ENCODE measurements around the gene EEF1A2.
A peak's percentile ranks its signal among the peaks of the same experiment; 100 is the strongest.

Gene EEF1A2

DNA sequence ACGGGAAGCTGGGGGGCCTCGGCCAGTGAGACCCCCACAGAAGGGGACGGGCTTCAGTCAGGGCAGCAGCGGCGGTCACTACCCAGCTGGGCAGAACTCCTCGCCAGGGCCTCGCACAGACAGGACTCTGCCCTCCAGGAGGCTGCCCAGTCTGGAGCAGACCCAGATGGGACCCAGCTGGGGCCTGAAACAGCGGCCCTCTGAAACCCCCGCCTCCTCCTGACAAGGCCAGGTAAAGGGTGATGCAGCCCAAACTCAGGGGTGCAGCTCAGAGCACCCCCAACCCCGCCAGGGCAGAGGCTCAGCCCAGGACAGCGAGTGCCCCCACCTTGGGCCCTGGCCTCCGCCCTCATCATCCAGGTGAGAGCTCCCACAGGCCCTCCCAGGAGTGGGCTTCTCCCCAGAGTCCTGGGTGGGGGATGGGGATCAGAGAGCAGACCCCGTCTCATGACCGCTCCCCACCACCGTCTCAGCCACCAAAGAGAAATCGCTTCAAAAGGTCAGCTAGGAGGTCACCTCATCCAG lies 2.2 kb downstream of the EEF1A2 start:
- Histone ChIP-seq H3K4me3 (ENCODE audit: low read length) (no peak overlapping the region; the same call in 1 of the 2 replicates), H3K4me1 (ENCODE audit: insufficient read depth, low read length) (no peaks in the 10 kb centered on the region), H3K9me3 (ENCODE audit: insufficient read depth, low read depth, low read length) (no peaks in the 10 kb centered on the region), H3K9ac (ENCODE audit: low read depth, low read length) (no peak overlapping the region), H3K36me3 (ENCODE audit: insufficient read depth, low read length) (peaks cover 7% of the 10 kb centered on the region; the same call in 1 of the 2 replicates), H3K27ac (ENCODE audit: low read depth, low read length) (no peak overlapping the region), H3K27me3 (ENCODE audit: insufficient read depth, low read length) (peaks cover 55% of the 10 kb centered on the region)
- WGBS: 67% methylated on average over 16 of the region's 16 CpGs

DNA sequence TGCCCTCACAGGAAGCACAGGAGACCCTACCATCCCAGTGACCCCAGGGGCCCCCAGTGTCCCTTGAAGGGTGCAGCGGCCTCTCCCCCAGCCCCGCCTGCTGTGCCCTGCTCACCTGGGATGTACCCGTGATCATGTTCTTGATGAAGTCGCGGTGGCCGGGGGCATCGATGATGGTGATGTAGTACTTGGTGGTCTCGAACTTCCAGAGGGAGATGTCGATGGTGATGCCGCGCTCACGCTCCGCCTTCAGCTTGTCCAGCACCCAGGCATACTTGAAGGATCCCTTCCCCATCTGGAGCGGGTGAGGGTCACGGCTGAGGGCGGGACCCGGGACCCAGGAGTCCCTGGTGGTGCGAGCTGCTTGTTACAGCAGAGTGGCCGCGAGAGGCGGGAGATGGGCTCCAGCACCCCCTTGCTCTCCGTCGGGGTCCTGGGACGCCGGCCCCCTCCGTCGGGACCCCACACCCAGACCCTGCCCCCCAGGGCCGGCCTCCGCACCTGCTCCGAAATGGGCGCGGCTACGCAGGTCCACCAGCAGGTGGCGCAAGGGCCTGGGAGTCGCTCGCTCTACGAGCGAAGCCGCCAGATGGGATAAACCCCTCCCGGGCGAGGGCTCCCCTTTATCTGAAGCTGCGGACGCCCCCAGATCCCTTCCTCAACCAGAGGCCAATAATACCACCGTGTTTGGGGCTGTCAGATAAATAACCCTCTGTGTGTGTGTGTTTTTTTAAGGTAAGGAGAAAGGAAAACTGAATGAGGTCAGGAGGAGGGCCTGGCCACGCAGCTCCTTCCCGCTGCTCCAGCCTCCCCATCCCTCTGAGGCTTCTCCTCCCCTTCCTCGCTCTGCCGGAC lies 2.9 kb downstream of the EEF1A2 start:
- Histone ChIP-seq H3K9me3 (ENCODE audit: insufficient read depth, low read depth, low read length) (no peaks in the 10 kb centered on the region), H3K27me3 (ENCODE audit: insufficient read depth, low read length) (peaks cover 52% of the 10 kb centered on the region), H3K4me3 (ENCODE audit: low read length) (peak overlapping the region; percentile 38; the same call in 1 of the 2 replicates), H3K27ac (ENCODE audit: low read depth, low read length) (no peak overlapping the region), H3K4me1 (ENCODE audit: insufficient read depth, low read length) (no peaks in the 10 kb centered on the region), H3K36me3 (ENCODE audit: insufficient read depth, low read length) (peaks cover 7% of the 10 kb centered on the region; the same call in 1 of the 2 replicates), H3K9ac (ENCODE audit: low read depth, low read length) (no peak overlapping the region)
- 32% methylated on average over 47 of the region's 48 CpGs for WGBS

DNA sequence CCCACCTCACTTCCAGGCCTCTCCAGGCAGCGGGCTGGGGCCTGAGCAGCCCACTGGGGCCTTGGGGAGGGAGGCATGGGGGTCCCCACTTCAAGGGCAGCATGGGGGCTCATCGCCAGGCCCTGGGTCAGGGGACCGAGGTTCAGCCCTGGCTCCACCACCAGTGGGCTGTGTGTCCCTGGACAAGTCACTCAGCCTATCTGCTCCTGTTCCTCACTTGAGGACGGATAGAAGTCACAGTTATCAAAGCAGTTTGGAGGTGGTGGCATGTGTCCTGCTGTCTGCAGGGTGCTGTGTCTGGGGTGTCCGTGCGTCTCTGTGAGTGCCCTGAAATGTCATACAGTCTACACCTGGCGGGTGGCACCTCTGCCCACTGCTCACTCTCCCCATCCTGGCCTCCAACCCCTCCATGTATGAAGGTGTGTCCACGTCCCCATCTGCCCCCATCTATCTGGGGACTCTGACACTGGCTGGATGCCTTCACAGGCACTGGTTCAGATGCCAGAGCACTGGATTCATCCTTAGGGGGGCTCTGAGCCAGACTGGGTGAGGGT lies 3.6 kb downstream of the EEF1A2 start:
- no peaks in the 10 kb centered on the region for H3K9me3 ChIP-seq (ENCODE audit: insufficient read depth, low read depth, low read length)
- peaks cover 7% of the 10 kb centered on the region; the same call in 1 of the 2 replicates for H3K36me3 ChIP-seq (ENCODE audit: insufficient read depth, low read length)
- 95% methylated on average over 8 of the region's 8 CpGs for WGBS

DNA sequence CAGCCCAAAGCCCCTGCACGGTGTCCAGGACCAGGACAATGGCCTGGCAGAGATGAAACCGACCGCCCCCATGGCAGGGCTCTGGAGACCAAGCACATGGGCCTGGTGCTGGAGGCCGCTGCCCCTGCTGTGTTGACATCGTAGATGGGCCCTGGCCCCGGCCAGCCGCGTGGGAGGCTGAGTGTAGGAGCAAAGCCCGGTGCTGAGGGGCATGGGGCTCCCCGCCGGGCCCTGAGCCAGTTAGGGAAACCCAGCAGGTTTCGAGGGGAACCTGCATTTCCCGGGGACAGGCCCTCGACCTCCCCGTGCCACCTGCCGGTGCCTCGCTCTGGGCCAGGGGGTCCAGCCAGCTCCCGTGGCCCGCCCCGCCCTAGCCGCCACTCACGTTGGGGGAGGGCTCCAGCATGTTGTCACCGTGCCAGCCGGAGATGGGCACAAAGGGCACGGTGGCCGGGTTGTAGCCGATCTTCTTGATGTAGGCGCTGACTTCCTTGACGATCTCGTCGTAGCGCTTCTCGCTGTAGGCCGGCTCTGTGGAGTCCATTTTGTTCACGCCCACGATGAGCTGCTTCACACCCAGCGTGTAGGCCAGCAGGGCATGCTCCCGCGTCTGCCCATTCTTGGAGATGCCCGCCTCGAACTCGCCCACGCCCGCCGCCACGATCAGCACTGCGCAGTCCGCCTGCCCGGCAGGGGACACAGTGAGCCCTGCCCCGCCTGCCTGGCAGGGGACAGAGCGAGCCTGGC lies 4.3 kb downstream of the EEF1A2 start:
- Histone ChIP-seq H3K36me3 (ENCODE audit: insufficient read depth, low read length) (peaks cover 7% of the 10 kb centered on the region; the same call in 1 of the 2 replicates), H3K27me3 (ENCODE audit: insufficient read depth, low read length) (peaks cover 44% of the 10 kb centered on the region), H3K9me3 (ENCODE audit: insufficient read depth, low read depth, low read length) (no peaks in the 10 kb centered on the region), H3K4me3 (ENCODE audit: low read length) (no peak overlapping the region), H3K27ac (ENCODE audit: low read depth, low read length) (no peak overlapping the region), H3K4me1 (ENCODE audit: insufficient read depth, low read length) (no peaks in the 10 kb centered on the region), H3K9ac (ENCODE audit: low read depth, low read length) (no peak overlapping the region)
- 94% methylated on average over 51 of the region's 51 CpGs for WGBS

More for the DNA sequence above, 3.6 kb downstream of the EEF1A2 start:
- no peak overlapping the region for H3K27ac ChIP-seq (ENCODE audit: low read depth, low read length)
- H3K9ac ChIP-seq (ENCODE audit: low read depth, low read length): no peak overlapping the region
- no peak overlapping the region for H3K4me3 ChIP-seq (ENCODE audit: low read length)
- H3K4me1 ChIP-seq (ENCODE audit: insufficient read depth, low read length): no peaks in the 10 kb centered on the region
- peaks cover 47% of the 10 kb centered on the region for H3K27me3 ChIP-seq (ENCODE audit: insufficient read depth, low read length)

DNA sequence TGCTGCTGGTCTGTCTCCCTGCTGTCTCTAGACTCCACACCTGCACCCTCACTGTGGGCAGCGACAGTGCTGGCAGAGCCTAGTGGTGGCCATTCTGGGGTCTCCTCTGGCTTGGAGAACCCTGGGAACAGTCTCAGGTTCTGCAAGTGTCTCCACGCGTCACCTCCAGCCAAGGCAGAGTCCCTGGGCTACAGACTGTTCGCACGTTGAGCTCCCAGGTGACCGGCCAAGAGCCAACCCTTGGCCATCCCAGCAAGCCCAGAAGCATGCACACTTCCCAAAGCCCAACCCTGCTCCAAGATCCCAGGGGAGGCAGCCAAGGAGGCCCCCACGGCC lies 4.8 kb downstream of the EEF1A2 start:
- WGBS: 91% methylated on average over 7 of the region's 7 CpGs
- no peak overlapping the region for H3K4me3 ChIP-seq (ENCODE audit: low read length)
- peaks cover 7% of the 10 kb centered on the region; the same call in 1 of the 2 replicates for H3K36me3 ChIP-seq (ENCODE audit: insufficient read depth, low read length)
- H3K27me3 ChIP-seq (ENCODE audit: insufficient read depth, low read length): peaks cover 45% of the 10 kb centered on the region
- H3K4me1 ChIP-seq (ENCODE audit: insufficient read depth, low read length): no peaks in the 10 kb centered on the region
- H3K27ac ChIP-seq (ENCODE audit: low read depth, low read length): no peak overlapping the region
- no peaks in the 10 kb centered on the region for H3K9me3 ChIP-seq (ENCODE audit: insufficient read depth, low read depth, low read length)
- H3K9ac ChIP-seq (ENCODE audit: low read depth, low read length): no peak overlapping the region

DNA sequence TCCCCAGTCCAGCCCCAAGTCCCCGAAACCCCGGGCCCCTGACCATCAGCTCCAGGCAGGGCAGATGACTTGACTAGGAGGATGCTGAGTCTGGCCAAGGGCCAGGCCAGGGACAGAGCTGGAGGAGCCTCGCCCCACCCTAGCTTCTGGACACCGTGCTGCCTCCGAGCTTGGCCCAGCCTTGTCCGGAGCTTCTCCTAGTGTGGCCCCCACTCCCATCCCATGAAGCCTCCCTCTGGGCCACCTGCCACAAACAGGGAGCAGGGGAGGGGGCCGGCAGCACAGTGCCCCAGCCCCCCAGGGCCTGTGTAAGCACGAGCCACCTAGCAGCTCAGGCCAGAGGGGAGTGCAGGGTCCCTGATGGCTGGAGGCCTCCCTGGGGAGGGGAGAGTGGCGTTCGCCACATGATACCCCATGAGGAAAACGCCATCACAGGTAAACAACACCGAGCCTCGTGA lies 5.3 kb downstream of the EEF1A2 start:
- Histone ChIP-seq H3K4me1 (ENCODE audit: insufficient read depth, low read length) (peaks cover 3% of the 10 kb centered on the region; the same call in 1 of the 2 replicates), H3K9me3 (ENCODE audit: insufficient read depth, low read depth, low read length) (no peaks in the 10 kb centered on the region), H3K36me3 (ENCODE audit: insufficient read depth, low read length) (peaks cover 7% of the 10 kb centered on the region; the same call in 1 of the 2 replicates), H3K27ac (ENCODE audit: low read depth, low read length) (no peak overlapping the region), H3K9ac (ENCODE audit: low read depth, low read length) (no peak overlapping the region), H3K4me3 (ENCODE audit: low read length) (no peak overlapping the region), H3K27me3 (ENCODE audit: insufficient read depth, low read length) (peaks cover 45% of the 10 kb centered on the region)
- 86% methylated on average over 13 of the region's 13 CpGs for WGBS

DNA sequence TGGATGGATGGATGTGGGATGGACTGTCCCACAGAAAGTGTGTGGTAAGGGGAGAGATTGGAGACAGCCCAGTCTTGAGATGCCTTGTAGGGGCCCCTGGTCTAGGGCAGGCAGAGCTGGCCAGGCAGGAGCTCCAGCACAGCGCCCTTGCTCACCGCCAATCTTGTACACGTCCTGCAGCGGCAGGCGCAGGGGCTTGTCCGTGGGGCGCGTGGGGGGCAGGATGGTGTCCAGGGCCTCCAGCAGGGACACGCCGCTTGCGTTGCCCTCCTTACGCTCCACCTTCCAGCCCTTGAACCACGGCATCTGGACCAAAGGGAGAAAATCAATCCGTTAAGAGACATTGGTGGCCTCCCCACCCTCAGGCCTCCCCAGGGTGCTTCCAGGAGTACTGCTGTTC lies 5.9 kb downstream of the EEF1A2 start:
- whole genome bisulfite sequencing: 93% methylated on average over 14 of the region's 14 CpGs
- Histone ChIP-seq H3K9me3 (ENCODE audit: insufficient read depth, low read depth, low read length) (no peaks in the 10 kb centered on the region), H3K27ac (ENCODE audit: low read depth, low read length) (no peak overlapping the region), H3K27me3 (ENCODE audit: insufficient read depth, low read length) (peaks cover 42% of the 10 kb centered on the region), H3K36me3 (ENCODE audit: insufficient read depth, low read length) (peaks cover 7% of the 10 kb centered on the region; the same call in 1 of the 2 replicates), H3K9ac (ENCODE audit: low read depth, low read length) (no peak overlapping the region), H3K4me3 (ENCODE audit: low read length) (no peak overlapping the region), H3K4me1 (ENCODE audit: insufficient read depth, low read length) (peaks cover 5% of the 10 kb centered on the region; the same call in 1 of the 2 replicates)

DNA sequence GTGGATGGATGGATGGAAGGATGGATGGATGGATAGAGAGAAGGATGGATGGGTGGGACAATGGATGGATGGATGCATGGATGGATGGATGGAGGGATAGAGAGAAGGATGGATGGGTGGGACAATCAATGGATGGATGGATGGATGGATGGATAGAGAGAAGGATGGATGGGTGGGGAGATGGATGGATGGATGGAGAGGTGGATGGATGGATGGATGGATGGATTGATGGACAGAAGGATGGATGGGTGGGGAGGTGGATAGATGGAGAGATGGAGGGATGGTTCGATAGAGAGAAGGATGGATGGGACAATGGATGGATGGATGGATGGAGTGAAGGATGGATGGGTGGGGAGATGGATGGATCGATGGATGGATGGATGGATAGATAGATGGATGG lies 6.4 kb downstream of the EEF1A2 start:
- Histone ChIP-seq H3K4me3 (ENCODE audit: low read length) (no peak overlapping the region), H3K4me1 (ENCODE audit: insufficient read depth, low read length) (peaks cover 5% of the 10 kb centered on the region; the same call in 1 of the 2 replicates), H3K27me3 (ENCODE audit: insufficient read depth, low read length) (peaks cover 42% of the 10 kb centered on the region), H3K36me3 (ENCODE audit: insufficient read depth, low read length) (peaks cover 7% of the 10 kb centered on the region; the same call in 1 of the 2 replicates), H3K9ac (ENCODE audit: low read depth, low read length) (no peak overlapping the region), H3K27ac (ENCODE audit: low read depth, low read length) (no peak overlapping the region), H3K9me3 (ENCODE audit: insufficient read depth, low read depth, low read length) (no peaks in the 10 kb centered on the region)
- 90% methylated on average over 2 of the region's 2 CpGs for WGBS

DNA sequence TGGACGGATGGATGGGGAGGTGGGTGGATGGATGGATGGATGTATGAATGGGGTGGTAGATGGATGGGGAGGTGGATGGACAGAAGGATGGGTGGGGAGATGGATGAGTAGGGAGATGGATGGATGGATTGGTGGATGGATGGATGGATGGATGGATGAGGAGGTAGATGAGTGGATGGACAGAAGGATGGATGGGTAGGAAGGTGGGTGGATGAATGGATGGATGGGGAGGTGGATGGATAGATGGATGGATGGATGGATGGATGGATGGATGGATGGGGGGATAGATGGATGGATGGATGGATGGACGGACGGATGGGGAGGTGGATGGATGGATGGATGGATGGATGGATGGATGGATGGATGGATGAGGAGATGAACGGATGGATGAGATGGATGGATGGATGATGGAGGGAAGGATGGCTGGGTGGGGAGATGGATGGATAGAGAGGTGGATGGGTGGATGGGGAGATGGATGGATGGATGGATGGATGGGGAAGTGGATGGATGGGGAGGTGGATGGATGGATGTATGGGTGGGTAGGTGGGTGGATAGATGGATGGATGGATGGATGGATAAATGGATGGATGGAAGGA lies 7.2 kb downstream of the EEF1A2 start:
- peaks cover 39% of the 10 kb centered on the region for H3K27me3 ChIP-seq (ENCODE audit: insufficient read depth, low read length)
- H3K4me1 ChIP-seq (ENCODE audit: insufficient read depth, low read length): peaks cover 5% of the 10 kb centered on the region; the same call in 1 of the 2 replicates
- H3K9ac ChIP-seq (ENCODE audit: low read depth, low read length): no peak overlapping the region
- H3K27ac ChIP-seq (ENCODE audit: low read depth, low read length): no peak overlapping the region
- H3K36me3 ChIP-seq (ENCODE audit: insufficient read depth, low read length): peaks cover 7% of the 10 kb centered on the region; the same call in 1 of the 2 replicates
- 66% methylated on average over 4 of the region's 4 CpGs for WGBS
- no peak overlapping the region for H3K4me3 ChIP-seq (ENCODE audit: low read length)
- no peaks in the 10 kb centered on the region for H3K9me3 ChIP-seq (ENCODE audit: insufficient read depth, low read depth, low read length)

DNA sequence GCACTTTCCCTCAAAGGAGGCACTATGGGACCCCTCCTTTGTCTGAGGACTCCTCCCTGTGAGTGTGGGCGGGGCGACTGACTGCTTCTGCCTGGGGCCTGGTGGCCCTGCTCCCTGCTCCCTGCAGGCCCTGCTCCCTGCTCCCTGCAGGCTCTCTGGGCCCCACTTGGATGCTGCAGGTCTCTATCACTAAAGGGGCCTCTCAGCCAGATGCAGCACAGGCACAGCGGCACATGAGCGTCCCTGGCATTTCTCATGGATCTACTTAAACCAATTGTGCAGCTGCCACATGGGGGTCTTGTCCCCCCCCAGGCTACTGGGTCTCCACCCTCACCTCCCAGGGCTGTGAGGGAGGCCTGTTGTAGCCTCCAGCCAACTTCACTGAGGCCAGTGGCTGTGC lies 7.8 kb downstream of the EEF1A2 start:
- no peaks in the 10 kb centered on the region for H3K9me3 ChIP-seq (ENCODE audit: insufficient read depth, low read depth, low read length)
- H3K27ac ChIP-seq (ENCODE audit: low read depth, low read length): no peak overlapping the region
- no peak overlapping the region for H3K9ac ChIP-seq (ENCODE audit: low read depth, low read length)
- 85% methylated on average over 4 of the region's 4 CpGs for WGBS
- peaks cover 7% of the 10 kb centered on the region; the same call in 1 of the 2 replicates for H3K36me3 ChIP-seq (ENCODE audit: insufficient read depth, low read length)
- H3K4me3 ChIP-seq (ENCODE audit: low read length): no peak overlapping the region
- H3K4me1 ChIP-seq (ENCODE audit: insufficient read depth, low read length): peaks cover 5% of the 10 kb centered on the region; the same call in 1 of the 2 replicates
- peaks cover 33% of the 10 kb centered on the region for H3K27me3 ChIP-seq (ENCODE audit: insufficient read depth, low read length)
